GM18861 (cell line): ENCODE results near the gene VMO1.
"Not testable (repeated sequence)": the region's sequence is repeated elsewhere in the genome, so short reads cannot be mapped to it uniquely, and the experiment has no call there.

ENCODE experiments used
- ATAC-seq: cut with Tn5 transposase; IDR thresholded peaks from one replicate; pipeline ENCODE4 v1.9.1; 2021; ENCODE audit not compliant: unreplicated experiment

The VMO1 gene

GRCh38 chr17:4786106-4786511, at the start of gene VMO1:
Gene VMO1, minus strand, starts transcription at chr17:4786364. Its CDS starts 12 bp downstream, at chr17:4786352.
- no peak for ATAC-seq

GRCh38 chr17:4834681-4835020, 48.5 kb upstream of the VMO1 start:
- ATAC-seq: no peak

DNA sequence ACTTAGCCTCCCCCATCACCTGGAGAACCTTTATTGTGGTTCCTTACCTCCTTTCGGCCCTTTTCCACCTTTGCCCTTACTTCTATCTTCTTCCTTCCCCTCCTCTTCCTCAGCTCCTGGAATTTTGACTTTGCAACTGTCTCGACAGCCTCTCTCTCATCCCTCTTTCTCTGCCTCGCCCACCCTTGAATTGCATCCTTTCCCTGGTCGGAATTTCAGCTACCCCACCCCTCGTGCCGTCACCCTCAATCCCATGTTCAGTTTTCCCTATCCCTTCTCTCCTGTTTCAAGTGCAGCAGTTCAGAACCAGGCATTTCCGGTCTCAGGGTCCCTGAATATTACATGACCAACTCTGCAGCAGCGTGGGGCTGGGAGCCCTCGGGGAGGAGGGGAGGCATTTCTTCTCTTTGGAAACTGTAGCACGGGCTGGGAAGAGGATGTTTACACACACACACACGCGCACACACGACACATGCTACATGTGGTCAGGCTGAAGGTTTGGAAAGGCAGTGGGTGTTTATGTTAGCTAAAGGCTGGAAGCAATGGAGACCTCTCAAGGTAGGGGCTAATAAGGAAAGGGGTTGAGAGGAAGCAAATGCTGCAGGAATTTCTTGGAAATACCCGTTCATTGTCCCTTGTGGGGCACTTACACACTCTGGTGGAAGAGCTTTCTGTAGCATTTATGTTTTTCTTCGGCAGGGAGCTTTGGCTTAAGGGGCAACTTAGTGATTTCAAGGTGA, 47.9 kb upstream of the VMO1 start:
- no peak for ATAC-seq

GRCh38 chr17:4833178-4833940, 47.2 kb upstream of the VMO1 start, which contains the start of gene MINK1:
Gene MINK1, plus strand, starts transcription at chr17:4833340. Its CDS starts 244 bp downstream, at chr17:4833584.
- peak; percentile 87 for ATAC-seq

- ATAC-seq: not testable (repeated sequence)
Measured at GRCh38 chr17:4832829-4833177, 46.6 kb upstream of the VMO1 start.

DNA sequence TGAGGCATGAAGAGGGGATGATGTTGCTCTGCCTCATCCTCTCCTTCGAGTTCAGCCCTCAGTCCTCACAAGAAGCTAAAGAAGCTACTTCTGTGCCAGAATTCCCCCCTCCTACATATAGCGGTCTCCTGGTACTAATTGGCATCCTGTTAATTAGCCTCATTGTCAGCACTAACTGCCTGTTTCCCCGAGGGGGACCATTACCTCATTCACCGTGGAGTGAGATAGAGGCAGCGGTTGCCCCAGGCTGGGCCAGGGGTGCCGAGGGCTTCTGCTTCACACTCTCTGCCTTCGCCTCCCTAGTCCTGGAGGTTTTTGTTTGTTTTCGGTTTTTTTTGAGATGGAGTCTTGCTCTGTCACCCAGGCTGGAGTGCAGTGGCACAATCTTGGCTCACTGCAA, 41.2 kb upstream of the VMO1 start:
- no peak for ATAC-seq

DNA sequence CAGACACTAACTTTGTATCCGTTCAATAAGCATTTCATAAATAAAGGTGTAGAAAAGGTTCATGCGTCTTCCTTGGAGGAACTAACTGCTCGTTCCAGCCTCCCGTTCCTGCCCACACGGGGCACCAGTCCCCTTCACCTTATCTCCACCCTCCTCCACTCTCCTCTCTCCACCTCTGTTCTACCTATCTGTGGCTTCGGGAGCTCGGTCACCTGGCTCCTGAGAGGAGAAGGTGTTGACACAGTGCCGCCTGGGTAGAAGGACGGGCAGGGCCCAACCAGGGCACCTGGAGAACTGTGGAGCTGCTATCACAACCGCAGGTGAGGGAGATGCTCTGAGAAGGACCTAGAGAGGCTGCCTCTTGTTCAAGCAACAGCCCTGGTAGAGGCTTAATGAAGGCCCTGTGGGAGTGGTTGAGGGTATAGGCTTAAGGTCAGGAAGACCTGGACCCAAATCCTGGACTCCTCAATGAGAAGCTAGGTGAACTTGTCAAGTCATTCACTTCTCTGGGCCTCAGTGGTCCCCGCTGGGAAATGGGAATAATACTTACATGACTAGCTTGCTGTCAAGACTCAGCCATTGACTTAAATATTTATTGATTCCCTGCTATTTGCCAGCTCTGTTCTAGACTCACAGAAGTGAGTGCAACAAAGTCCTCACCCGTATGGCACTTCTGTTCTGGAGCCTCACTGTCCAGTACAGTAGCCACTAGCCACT, 37.4 kb upstream of the VMO1 start:
- ATAC-seq: no peak

GRCh38 chr17:4822835-4823234, 36.7 kb upstream of the VMO1 start:
- ATAC-seq: no peak

DNA sequence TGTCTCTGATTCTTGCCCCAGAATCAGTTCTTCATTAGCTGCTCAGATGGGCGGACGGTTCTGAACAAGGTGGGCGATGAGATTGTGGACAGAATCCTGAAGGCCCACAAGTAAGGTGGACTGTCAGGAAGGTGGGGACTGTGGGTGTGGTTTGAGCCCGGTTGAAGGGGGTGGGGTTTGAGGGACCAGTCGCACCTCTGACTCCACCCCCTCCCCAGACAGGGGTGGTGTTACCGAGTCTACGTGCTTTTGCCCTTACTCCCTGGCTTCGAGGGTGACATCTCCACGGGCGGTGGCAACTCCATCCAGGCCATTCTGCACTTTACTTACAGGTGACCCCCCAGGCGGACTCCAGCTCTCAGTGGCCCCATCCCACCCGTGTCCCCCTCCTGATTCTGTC, 32.1 kb upstream of the VMO1 start:
- ATAC-seq: no peak

DNA sequence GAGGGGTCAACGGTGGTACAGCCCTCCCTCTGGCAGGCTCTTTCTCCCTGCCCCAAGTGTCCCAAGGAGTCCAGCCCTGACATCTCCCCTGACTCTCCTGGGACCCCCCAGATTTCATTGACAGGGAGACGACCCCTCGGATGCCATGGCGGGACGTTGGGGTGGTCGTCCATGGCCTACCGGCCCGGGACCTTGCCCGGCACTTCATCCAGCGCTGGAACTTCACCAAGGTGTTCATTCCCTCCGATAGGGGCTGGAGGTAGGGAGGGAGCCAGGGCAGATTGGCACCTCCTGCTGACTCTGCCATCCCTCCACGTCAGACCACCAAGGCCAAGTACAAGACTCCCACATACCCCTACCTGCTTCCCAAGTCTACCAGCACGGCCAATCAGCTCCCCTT, 30.7 kb upstream of the VMO1 start:
- ATAC-seq: no peak

DNA sequence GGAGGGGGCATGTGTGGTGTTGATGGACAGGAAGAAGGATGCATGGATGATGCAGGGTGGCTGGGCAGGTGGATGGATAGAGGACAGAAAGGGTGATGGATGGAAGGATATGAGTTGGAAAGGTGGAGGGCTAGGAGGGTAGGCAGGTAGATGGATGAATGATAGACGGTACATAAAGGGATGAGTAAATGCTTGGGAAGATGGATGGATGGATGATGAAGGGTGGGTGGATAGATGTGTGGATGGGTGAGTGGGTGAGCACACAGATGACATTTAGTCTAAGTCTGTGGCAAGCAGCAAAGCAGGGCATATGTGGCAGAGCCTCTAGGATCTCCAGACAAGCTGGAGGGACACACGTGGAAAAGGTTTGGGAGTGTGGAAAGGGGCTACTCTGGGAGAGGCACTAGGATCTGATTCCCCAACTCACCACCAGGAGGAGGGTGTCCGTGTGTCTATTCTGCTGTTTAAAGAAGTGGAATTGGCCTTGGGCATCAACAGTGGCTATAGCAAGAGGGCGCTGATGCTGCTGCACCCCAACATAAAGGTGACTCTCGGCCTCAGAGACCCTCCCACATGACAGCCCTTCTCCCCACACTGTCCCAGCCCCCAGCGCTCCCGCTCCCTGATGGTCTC, 29.0 kb upstream of the VMO1 start:
- no peak for ATAC-seq

GRCh38 chr17:4812690-4813089, 26.5 kb upstream of the VMO1 start:
- no peak for ATAC-seq

DNA sequence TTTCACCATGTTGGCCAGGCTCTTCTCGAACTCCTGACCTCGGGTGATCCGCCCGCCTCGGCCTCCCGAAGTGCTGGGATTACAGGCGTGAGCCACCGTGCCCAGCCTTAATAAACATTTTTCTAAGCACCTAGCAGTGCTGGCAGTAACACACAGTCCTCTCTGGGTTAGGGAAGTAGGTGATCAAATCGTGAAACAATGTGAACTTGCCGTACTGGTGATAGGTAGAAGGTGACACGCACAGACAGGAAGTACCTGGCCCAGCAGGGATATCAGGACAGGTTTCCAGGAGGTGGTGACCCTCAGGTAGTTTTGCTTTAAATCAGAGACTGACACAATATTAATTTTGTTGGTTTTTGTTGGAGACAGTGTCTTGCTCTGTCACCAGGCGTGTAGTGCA, 25.3 kb upstream of the VMO1 start:
- ATAC-seq: no peak

- no peak for ATAC-seq
Measured at GRCh38 chr17:4810696-4811290, 24.6 kb upstream of the VMO1 start.

GRCh38 chr17:4808378-4808767, 22.2 kb upstream of the VMO1 start:
- no peak for ATAC-seq

GRCh38 chr17:4807605-4808377, 21.6 kb upstream of the VMO1 start:
- ATAC-seq: no peak

DNA sequence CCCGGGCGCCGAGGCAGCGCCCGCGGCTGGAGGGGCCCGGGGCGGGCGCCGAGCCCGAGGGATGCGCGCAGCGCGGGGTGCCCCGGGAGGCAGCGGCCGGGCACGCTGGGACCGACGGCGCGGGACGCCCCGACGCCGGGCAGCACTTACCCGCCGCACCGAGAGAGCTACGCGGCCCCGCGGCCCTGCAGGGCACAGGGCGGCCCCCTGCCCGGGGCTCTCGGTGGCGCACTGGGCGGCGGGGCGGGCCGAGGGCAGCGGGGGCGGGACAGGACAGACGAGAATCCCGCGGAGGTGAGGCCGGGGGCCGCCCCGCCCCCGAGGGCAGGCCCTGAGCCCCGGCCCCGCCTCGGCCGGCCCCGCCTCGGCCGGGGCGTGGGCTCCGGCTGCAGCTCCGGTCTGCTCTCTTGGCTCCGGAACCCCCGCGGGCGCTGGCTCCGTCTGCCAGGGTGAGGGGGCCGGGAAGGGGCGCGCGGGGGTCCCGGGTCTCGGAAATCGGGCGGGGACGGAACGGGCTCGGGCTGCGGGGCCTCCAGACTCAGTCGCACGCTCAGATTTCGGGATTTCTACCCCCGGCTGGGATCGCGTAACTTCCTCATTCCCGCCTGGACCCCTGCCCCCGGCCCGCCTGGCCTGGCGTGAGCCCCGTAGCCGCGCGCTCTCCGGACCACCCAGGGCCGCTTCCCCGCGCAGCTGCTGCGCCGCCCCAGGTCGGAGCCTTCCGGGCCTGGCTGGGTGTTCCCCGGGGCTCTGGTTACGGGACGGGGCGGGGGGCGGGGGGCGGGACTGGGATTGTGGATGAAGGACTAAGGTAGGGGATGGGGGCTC, 20.8 kb upstream of the VMO1 start, which contains the start of gene PLD2:
Gene PLD2 (plus strand): TSS at position 376 of the 828 bp plus-strand sequence. CDS start 621 bp downstream, outside the sequence.
- ATAC-seq: peak; percentile 77

- ATAC-seq: no peak
Measured at GRCh38 chr17:4806456-4806776, 20.3 kb upstream of the VMO1 start.

DNA sequence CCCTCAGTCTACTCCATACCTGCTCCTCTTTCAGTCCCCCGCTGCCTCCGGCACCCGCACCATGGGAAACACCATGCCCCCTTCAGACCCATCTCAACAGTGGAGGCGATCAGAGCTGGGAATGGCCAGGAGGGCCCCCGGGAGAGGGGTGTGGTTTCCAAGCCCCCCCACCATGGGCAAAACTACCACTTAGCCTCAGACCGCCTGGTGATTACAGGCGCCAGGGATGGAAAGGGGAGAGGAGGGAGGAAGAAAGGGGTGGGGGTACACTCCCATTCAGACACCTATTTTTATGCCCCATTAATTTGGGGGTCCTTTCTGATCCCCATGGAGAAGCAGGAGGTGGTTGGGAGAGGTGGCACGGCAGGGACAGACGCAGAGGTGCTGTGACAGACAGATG, 16.1 kb upstream of the VMO1 start, which contains the start of gene C17orf114:
Gene C17orf114 (minus strand): TSS at position 101 of the 400 bp plus-strand sequence.
- ATAC-seq: no peak
